Measurements from ENCODE around the gene TBX1.
"Not testable (repeated sequence)": the region's sequence is repeated elsewhere in the genome, so short reads cannot be mapped to it uniquely, and the experiment has no call there.

Gene TBX1

DNA sequence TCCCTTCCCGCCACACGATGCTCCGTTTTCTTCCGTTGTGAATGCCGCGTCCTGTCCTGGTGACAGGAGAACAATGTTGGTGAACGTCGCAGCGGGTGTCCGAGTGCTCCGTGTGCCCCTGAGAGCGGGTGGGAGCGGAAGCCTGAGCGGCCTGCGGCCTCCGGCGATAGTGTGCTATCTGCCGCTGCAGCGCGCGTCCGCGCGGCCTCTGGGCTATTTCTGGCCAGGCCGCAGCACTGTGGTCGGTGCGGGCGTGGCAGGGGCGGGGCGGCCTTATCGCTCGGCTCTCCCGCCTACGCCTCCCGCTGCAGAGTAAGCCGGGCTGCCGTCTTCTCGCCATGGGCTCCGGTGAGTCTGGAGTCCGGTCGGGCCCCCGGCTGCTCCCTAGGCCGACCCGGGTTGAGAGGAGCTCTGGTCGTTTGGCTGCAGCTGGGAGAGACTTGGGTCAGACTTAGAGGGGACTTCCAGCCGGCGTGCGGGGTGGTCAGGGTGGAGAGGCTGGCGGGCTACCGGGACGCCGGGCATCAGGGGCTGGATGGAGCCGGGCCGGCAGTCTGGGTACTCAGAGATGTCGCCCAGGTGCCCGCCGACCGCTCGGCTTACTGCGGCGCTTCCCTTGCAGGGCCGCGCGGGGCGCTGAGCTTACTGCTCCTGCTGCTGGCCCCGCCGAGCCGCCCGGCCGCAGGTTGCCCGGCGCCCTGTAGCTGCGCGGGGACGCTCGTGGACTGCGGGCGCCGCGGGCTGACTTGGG is 37.2 kb upstream of the TBX1 start, which contains the start of gene GP1BB:
Gene GP1BB, plus strand, starts transcription at position 308 of the 751 bp plus-strand sequence. Its CDS starts 31 bp downstream, at position 339.
- DNase-seq, result no peak

DNA sequence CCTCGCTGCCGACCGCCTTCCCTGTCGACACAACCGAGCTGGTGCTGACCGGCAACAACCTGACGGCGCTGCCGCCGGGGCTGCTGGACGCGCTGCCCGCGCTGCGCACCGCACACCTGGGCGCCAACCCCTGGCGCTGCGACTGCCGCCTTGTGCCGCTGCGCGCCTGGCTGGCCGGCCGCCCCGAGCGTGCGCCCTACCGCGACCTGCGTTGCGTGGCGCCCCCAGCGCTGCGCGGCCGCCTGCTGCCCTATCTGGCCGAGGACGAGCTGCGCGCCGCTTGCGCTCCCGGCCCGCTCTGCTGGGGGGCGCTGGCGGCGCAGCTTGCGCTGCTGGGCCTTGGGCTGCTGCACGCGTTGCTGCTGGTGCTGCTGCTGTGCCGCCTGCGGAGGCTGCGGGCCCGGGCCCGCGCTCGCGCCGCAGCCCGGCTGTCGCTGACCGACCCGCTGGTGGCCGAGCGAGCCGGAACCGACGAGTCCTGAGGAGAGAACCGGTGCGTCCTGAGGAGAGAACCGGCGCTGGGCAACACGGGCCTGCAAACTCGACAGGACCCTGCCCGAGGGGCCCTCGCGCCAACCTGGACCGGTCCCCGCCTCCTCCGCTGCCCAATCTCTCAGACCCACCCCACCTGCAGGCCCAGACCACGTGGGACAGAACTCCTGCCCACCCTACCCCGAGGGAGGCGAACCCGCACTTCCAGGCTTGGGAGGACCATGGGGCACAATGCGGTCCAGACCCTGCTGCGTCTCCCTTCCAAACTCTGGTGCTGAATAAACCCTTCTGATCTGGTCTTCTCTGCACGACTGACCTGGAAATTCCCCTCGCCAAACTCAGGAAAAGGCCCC is 36.4 kb upstream of the TBX1 start:
- DNase-seq, result no peak

DNA sequence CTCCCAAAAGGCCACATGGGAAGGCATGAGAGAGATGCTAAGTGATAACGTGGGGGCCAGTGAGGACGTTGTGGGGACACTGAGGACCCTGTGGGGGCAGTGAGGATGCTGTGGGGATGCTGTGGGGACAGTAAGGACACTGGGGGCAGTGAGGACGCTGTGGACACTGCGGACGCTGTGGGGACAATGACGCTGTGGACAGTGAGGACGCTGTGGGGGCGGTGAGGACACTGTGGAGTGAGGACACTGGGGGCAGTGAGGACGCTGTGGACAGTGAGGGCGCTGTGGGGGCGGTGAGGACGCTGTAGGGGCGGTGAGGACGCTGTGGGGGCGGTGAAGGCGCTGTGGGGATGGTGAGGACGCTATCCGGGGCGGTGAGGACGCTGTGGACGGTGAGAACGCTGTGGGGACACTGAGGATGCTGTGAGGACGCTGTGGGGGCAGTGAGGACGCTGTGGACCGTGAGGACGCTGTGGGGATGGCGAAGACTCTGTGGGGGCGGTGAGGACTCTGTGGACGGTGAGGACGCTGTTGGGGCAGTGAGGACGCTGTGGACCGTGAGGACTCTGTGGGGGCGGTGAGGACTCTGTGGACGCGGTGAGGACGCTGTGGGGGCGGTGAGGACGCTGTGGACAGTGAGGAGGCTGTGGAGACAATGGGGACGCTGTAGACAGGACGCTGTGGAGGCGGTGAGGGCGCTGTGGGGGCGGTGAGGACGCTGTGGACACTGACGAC is 35.5 kb upstream of the TBX1 start:
- DNase-seq, result no peak

DNA sequence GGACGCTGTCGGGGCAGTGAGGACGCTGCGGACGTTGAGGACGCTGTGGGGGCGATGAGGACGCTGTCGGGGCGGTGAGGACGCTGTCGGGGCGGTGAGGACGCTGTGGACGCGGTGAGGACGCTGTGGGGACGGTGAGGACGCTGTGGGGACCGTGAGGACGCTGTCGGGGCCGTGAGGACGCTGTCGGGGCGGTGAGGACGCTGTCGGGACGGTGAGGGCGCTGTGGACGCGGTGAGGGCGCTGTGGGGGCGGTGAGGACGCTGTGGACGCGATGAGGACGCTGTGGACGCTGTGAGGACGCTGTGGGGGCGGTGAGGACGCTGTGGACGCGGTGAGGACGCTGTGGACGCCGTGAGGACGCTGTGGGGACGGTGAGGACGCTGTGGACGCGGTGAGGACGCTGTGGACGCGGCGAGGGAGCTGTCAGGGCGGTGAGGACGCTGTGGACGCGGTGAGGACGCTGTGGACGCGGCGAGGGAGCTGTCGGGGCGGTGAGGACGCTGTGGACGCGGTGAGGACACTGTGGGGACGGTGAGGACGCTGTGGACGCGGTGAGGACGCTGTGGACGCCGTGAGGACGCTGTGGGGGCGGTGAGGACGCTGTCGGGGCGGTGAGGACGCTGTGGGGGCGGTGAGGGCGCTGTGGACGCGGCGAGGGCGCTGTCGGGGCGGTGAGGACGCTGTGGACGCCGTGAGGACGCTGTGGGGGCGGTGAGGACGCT is 34.4 kb upstream of the TBX1 start:
- DNase-seq, result not testable (repeated sequence)

DNA sequence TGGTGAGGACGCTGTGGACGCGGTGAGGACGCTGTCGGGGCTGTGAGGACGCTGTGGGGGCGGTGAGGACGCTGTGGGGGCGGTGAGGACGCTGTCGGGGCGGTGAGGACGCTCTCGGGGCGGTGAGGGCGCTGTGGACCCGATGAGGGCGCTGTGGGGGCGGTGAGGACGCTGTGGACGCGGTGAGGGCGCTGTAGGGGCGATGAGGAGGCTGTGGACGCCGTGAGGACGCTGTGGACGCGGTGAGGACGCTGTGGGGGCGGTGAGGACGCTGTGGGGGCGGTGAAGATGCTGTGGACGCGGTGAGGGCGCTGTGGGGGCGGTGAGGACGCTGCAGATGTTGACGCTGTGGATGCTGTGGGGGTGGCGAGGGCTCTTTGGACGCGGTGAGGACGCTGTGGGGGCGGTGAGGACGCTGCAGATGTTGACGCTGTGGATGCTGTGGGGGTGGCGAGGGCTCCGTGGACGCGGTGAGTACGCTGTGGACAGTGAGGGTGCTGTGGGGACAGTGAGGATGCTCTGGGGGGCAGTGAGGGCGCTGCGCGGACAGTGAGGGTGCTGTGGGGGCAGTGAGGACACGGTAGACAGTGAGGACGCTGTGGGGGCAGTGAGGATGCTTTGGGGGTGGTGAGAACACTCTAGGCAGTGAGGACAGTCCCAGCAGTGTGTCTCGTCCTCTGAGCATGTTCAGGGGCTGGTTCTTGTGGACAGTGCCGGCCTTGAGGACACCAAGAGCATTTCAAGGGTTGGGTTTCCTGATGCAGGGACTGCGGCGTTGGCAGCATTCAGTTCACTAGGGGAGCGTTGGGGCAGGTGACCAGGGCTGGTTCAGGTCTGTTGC is 33.0 kb upstream of the TBX1 start:
- no peak for DNase-seq

DNA sequence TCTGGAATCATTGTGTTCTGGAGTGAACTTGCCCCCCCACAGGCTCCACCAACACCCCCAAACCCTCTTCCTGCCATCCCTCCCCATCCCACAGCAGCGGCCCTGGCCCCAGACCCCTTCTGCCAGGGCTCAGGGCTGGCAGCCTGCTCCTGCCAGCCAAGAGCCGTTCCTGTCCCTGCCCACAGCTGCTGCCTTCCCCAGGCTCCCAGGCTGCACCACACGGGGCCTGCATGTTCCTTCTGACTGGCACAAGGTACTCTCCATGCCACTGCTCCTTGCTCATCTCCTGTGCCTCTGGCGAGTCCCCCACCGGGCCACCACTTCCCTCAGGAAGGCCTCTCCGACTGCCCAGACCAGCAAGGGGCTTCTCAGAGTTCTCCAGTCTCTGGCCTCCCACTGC is 32.3 kb upstream of the TBX1 start:
- DNase-seq, result no peak

DNA sequence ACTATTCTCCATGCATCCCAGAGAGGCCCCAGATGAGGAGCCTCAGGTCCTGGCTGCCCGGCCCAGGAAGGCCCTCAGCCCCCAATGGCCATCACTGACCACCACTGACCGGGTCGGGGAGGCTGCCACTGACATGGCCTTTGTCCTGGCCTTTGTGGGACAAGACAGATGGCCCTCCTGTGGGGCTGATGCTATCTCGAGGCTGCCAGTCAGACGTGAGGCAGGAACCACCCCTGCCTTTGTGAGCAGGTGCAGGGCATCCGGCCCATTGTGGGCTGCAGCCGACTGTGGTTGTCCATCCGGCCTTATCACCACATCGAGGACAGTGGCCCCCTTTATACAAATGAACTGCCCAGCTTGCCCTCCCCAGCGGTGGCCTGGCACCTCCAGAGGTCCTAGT is 31.7 kb upstream of the TBX1 start:
- no peak for DNase-seq

DNA sequence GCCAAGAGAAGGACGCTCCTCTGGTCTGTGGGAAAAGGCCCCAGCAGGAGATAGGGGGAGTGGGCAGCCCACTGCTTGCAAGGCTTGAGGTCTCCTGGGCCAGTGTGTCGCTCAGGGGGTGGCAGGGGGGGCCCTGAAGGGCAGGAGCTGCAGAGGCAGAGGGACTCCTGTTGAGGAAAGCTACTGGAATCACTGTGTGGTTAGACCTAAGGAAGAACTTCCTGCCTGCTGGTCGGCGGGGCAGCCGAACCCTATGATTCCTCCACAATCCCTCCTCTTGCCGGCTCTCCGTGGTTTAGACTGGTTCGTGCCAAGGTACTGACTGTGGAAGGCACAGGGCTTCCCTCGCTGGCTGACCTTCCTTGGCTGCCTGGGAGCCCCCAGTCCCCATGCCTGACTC is 31.1 kb upstream of the TBX1 start:
- no peak for DNase-seq

DNA sequence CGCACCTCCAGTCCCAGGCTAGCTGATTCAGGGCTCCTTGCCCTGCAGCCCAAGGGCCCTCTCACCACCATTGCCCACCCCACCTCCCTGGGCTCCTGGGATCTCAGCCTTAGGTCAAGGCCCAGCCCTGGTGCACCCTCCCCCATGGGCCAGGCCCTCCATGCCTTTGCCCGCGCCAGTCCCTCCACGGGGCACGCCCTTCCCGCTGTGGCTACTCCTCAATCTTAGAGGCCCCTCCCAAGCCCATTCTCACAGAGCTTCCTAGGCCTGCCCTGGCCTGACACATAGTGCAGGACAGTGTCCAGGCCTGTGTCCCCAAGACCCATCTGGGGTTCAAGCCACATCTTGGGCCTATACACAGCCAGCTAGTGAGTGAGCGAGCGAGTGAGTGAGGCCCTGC is 30.4 kb upstream of the TBX1 start:
- DNase-seq, result no peak

DNA sequence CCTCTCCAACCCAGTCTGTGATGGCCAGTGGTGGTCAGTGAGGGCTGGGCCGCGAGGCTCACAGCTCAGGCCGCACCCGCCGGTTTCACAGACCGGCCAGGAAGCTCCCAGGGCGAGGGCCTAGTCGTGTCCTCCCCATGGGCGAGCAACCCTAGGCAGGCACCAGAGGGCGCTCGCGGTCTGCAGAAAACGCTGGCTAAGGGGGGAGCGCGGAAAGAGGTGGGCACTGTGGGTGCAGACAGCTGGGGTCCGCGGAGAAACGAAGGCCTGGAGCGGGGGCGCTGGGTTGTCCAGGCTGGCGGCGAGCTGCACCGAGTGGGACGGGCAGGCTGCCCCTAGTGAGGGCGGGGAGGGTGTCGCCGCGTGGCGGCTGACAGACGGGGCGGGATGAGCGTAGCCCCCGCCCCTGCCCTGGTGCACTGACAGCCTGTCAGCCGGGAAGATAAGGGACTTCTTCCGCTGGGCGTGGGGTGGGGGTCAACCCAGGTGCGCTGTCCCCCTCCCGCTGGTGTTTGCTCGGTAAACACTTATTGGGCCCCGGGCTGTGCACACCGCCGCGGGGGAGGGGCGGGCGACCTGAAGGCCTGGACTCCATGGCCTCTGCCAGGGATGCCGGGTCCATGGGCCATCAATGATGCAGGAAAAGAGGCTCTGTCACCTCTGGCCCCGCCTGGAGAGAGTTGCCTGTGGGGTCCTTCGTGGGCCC is 29.8 kb upstream of the TBX1 start:
- peak; percentile 34 for DNase-seq

DNA sequence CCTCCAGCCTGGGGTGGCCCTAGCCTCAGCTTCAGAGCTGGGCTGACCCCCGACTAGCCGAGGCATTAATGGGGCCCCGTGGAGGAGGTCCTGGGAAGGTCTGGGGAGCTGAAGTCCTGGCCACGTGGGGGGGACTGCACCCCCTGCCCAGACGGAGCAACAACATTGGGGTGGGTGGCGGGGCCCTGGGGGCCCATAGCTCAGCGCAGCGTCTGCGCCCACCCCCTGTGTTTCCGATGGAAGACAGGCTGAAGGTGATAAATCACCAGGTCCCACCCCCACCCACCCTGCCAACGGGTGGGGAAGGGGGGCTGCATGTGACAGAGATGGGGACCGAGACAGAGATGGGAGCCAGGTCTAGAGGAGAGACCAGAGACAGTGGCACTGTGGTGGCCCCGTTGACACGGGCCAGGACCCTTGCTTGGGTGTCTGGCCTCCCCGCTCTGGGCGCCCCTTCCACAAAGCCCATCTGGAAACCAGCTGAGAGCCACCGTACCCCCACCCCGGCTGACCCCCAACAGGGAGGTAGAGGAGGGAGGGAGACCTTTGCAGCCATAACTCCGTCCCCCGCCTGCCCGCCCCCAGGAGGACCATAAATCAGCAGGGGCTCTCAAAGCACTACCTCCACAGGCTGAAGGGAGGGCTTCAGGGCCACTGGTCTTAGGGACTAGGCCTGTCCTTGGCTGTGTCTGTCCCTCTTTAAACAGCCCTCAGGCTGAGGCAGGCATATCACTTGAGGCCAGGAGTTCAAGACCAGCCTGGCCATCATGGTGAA is 29.0 kb upstream of the TBX1 start:
- DNase-seq, result no peak

DNA sequence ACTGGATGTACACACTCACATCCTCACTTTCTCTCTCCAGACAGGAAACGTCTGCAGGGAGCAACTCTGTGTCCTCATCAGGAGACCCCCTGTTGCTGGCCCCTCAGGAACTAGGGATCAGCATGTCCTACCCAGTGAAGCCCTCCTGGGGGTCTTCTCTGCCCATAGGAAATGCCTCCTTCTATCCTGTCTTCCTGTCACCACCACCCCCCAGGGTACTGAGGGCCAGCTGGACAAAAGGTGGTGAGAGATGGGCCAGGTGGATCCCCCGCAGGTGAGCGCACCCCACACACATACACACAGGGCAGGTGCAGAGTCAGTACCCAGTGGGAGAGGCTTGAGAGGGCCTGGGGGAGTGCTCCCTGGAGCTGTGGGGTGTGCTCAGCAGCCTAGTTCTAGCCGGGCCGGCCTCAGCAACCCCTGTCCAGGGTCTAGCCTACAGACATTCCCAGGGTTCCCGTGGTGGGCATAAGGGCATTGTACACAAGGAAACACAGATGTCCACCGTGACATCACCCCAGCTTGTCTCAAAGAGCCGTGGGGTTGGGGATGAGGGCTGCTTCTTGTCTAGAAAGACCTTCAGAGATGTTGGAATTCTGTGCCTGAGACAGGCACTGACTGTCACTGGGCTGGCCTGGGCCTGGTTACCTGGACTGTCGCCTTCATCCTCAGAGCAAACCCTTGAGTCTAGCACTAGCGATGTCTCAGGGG is 28.0 kb upstream of the TBX1 start:
- no peak for DNase-seq

DNA sequence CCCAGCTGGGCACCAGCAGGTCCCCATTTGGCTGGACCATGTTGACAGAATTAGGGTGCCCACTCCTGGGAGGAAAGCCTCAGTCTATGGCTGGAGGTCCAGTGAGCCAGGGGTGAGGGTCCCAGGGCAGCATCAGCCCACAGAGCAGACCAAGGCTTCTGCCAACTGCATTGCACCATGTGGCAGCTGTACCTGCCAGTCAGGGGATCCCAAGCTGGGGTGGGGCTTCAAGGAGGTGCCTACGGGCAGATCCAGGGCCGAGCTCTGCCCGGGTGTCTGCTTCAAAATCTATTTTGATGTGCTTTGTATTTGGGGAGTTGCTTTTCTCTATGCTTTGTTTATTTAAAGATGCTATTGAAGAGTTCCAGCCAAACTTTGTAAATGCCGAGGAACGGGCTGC is 26.8 kb upstream of the TBX1 start:
- no peak for DNase-seq

DNA sequence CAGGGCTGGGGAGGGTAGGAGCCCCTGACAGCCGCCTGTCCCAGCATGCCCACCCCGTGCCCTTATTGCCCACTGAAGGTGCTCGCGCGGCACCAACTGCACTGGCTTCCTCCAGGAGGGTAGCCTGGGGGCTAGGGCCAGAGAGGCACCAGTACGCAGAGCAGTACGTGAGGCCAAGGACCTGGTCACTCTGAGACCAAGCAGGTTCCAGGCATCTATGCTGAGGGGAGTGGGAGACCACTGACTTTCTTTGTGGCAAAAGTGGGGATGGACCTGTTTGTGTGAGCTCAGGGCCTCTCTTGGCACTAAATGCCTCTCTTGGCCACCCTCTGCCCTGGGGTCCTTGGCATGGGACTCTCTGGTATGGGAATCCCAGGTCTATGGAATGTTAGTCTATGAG is 26.4 kb upstream of the TBX1 start:
- no peak for DNase-seq

DNA sequence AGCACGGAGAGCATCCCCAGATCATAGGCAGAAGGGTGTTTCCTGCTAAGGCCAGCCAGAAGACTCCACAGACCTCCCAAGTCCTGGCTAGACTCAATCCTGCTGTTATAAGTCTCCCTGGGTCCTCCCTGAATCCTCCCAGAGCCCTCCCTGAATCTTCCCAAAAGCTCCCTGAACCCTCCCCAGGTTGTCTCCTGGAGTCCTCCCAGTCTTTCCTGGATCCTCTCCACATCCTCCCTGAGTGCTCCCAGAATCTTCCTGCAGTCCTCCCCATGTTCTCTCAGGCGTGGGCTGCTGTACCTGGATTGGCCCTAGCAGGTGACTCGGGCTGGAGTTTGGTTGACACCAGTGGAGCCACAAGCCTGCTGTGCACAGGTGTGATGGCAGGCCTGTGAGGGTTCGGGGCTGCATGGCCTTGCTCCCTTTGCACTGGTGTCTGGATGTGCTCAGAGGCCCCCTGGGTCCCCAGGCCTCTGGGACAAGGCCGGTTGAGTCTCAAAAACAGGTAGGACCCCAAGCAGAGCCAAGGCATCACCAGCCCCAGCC is 25.7 kb upstream of the TBX1 start:
- no peak for DNase-seq

DNA sequence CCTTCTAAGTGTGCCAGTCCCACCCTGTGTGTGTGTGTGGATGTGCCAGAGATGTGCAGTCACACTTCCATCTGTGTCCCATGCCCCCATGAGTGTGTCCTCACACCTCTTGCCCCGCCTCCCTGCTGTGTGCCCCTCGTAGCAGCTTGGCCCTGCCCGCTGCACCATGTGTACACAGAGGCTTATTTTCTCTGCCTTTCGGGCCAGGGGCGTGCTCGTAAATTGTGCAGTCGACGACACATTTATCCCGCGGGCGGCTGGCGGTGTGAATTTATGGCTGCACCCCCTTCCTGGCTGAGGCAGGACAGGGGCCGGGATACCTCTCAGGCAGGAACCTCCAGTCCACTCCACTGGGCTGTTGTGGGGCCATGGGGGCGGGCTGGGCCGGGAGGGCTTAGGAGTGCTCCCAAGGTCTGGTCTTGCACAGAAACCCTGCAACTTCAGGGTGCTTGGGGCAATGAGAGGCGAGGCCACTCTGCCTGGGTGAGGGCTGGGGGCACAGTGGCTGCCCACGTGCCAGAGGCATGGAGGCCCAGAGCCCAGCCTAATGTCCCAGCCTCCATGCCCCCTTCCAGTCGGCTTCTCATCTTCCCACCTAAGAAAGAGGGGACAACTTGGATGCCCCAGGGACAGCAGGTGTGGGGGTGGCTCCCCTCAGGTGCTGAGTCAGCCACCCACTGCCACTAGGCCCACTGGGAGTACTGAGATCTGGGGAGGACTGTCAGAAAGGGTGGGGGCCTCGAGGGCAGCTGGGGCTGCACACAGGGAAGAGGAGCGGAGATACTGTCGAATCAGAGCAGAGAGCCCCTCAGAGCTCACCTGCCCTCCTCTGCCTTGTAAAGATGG is 24.7 kb upstream of the TBX1 start:
- no peak for DNase-seq

DNA sequence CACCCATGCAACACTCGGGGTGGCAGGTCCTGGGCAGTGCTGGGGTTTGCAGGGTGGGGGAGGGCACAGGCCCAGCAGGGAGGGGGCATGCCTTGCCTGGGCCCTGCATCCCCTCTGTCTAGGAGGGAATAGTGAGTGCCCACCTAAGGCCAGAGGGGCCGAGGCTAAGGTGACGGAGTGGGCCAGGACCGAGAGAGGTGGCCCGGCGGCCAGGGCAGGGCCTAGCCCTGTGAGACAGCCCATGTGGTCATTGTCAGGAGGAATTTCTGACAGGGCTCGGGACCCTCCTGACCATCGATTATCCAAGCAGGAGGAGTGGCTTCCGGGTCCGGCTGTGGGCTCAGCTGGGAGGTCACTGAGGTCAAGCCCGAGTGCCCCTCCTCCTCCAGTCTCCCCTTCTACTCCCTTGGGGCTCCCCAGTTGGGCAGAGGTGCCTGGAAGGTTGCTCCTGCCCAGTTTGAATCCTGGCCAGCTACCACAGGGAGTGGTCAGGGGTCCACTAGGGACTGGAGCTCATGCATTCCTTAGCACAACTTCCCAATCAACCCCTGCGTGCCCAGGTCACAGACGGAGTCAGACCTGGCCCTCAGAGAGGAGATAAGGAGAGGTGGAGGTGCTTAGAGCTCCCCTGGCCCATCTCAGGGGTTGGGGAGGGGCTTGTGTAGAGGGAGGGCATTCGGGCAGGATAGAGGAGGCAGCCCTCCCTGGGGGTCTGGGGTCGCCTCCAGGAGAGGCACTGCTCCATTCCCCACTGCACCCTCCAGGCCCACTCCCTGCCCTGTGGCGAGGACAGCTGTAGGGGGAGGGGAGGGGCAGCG is 22.5 kb upstream of the TBX1 start:
- no peak for DNase-seq
